Endothelial cell of umbilical vein (primary cell): ENCODE measurements around the gene PPP1R3G. TPM values are rescaled to one million over a fixed set of nuclear protein-coding genes. Genes with fewer than 3 reads are reported as not detected.
A peak's percentile ranks its signal among the peaks of the same experiment; 100 is the strongest.

Experiments
- Bru-seq: library from RNA; stranded (reverse); fragments of 400-500 nt; gene quantifications from one replicate; lab custom pipeline; 2021; lab: Mats Ljungman, UMichigan
- BruChase-seq, 2 experiments: library from RNA; stranded (reverse); fragments of 400-500 nt; gene quantifications; one replicate each; lab custom pipeline; 2021; lab: Mats Ljungman, UMichigan
- BruUV-seq: library from RNA; stranded (reverse); fragments of 400-500 nt; replicated peaks from 2 replicates; lab custom pipeline; 2021; lab: Mats Ljungman, UMichigan
- CTCF ChIA-PET: fragments of 300-600, 350-600 bp; sonication (Branson Sonifier 250); formaldehyde crosslinking; loops from one replicate; lab custom pipeline; 2021; ENCODE audit warnings: antibody characterized with exemption, inconsistent platforms; lab: Charles Lee
- POLR2A ChIA-PET: fragments of 300-600, 350-600 bp; sonication (Branson Sonifier 250); formaldehyde crosslinking; loops from one replicate; lab custom pipeline; 2021; ENCODE audit warnings: antibody characterized with exemption, inconsistent platforms; lab: Charles Lee
- DNase-seq: peaks from one replicate; pipeline ENCODE4 v3.0.0-alpha.2; 2011; ENCODE audit warnings: low read depth, low spot score
- FAIRE-seq: peaks from 2 replicates; lab custom pipeline; 2011; peaks lifted over from hg19 to GRCh38; lab: Jason Lieb, UNC
- H2AFZ ChIP-seq: 2 replicates; pipeline ENCODE4 v1.6.0; 2012; ENCODE audit warnings: low read depth, low read length, control low read depth, inconsistent platforms
- H3K27ac ChIP-seq: 2 replicates; pipeline ENCODE4 v1.5.1; 2011; ENCODE audit warnings: low read depth, mild to moderate bottlenecking, control low read depth, low read length, moderate library complexity; ENCODE audit not compliant: insufficient read depth
- H3K27me3 ChIP-seq, 2 experiments: 2 replicates each; pipeline versions ENCODE4 v1.6.0 to v1.6.1; 2011; ENCODE audit warnings: low read length in 2 of 2, mixed read lengths in 1 of 2; ENCODE audit not compliant: control insufficient read depth in 2 of 2, insufficient read depth in 2 of 2
- H3K36me3 ChIP-seq, 2 experiments: 2 replicates in 1 of 2; 3 replicates in 1 of 2; pipeline ENCODE4 v1.5.1; 2011; ENCODE audit warnings: low read length in 2 of 2, mild to moderate bottlenecking in 1 of 2, moderate library complexity in 1 of 2; ENCODE audit not compliant: control insufficient read depth in 2 of 2, insufficient read depth in 2 of 2; ENCODE audit errors: extremely low read depth in 1 of 2
- H3K4me1 ChIP-seq: 3 replicates; pipeline ENCODE4 v1.5.1; 2011; ENCODE audit warnings: mild to moderate bottlenecking, low read length; ENCODE audit not compliant: control insufficient read depth, insufficient read depth; ENCODE audit errors: extremely low read depth
- H3K4me2 ChIP-seq: 2 replicates; pipeline ENCODE4 v1.6.1; 2011; ENCODE audit warnings: low read length, control low read depth, mixed read lengths; ENCODE audit not compliant: insufficient read depth
- H3K4me3 ChIP-seq, 3 experiments: fragments of 200-600 bp in 1 of 3; sonication (generic), shearing (Covaris generic) in 1 of 3; replicated peaks in 1 of 3; 2 replicates each; pipeline ENCODE4 v1.5.1; 2011 to 2016; ENCODE audit warnings: control low read depth in 3 of 3, low read length in 3 of 3, mild to moderate bottlenecking in 2 of 3, inconsistent platforms in 1 of 3, low read depth in 1 of 3, moderate library complexity in 1 of 3; ENCODE audit not compliant: insufficient read depth in 1 of 3
- H3K79me2 ChIP-seq: 2 replicates; pipeline ENCODE4 v1.6.0; 2012; ENCODE audit warnings: low read length, inconsistent platforms; ENCODE audit not compliant: control insufficient read depth, insufficient read depth
- H3K9ac ChIP-seq: replicated peaks from 2 replicates; pipeline ENCODE3; 2011; ENCODE audit warnings: low read length, control low read depth; ENCODE audit not compliant: insufficient read depth; ENCODE audit errors: extremely low read depth
- H3K9me1 ChIP-seq: replicated peaks from 3 replicates; pipeline ENCODE4 v1.6.0; 2011; ENCODE audit warnings: mild to moderate bottlenecking, low read length; ENCODE audit not compliant: control insufficient read depth, insufficient read depth; ENCODE audit errors: extremely low read depth
- H3K9me3 ChIP-seq: replicated peaks from 2 replicates; pipeline ENCODE4 v1.5.1; 2012; ENCODE audit warnings: low read length, inconsistent platforms; ENCODE audit not compliant: control insufficient read depth, insufficient read depth
- H4K20me1 ChIP-seq: replicated peaks from 2 replicates; pipeline ENCODE3; 2011; ENCODE audit warnings: mild to moderate bottlenecking, low read length; ENCODE audit not compliant: control insufficient read depth, insufficient read depth; ENCODE audit errors: extremely low read depth
- EZH2 ChIP-seq: IDR thresholded peaks from 2 replicates; pipeline ENCODE4 v1.6.1; 2012; ENCODE audit warnings: borderline replicate concordance, low read depth, mild to moderate bottlenecking, moderate library complexity, low read length, inconsistent platforms; ENCODE audit not compliant: severe bottlenecking
- FOS ChIP-seq: IDR thresholded peaks from 2 replicates; pipeline ENCODE4 v1.6.1; 2011; ENCODE audit warnings: mild to moderate bottlenecking, low read length, moderate library complexity, borderline replicate concordance; ENCODE audit not compliant: insufficient read depth
- GATA2 ChIP-seq: IDR thresholded peaks from 2 replicates; pipeline ENCODE4 v1.7.0; 2011; ENCODE audit warnings: low read depth, mild to moderate bottlenecking, moderate library complexity, mixed read lengths, low read length; ENCODE audit not compliant: insufficient read length, insufficient read depth
- JUN ChIP-seq: IDR thresholded peaks from 2 replicates; pipeline ENCODE4 v1.6.1; 2011; ENCODE audit warnings: borderline replicate concordance, low read depth; ENCODE audit not compliant: insufficient read length, insufficient read depth
- MYC ChIP-seq: IDR thresholded peaks from one replicate; pipeline ENCODE4 v1.6.1; 2011; ENCODE audit warnings: mild to moderate bottlenecking, low read depth, low read length
- POLR2A ChIP-seq: IDR thresholded peaks from 2 replicates; pipeline ENCODE4 v1.6.1; 2012; ENCODE audit warnings: low read depth, mild to moderate bottlenecking, control low read depth, low read length
- POLR2AphosphoS5 ChIP-seq: IDR thresholded peaks from 2 replicates; pipeline ENCODE4 v1.6.1; 2012; ENCODE audit warnings: low read depth, mild to moderate bottlenecking, control low read depth, low read length, moderate library complexity; ENCODE audit not compliant: insufficient read depth
- dilution Hi-C: fragments of 300-500 bp; cut with MboI; formaldehyde crosslinking; loops from one replicate; pipeline ENCODE4 v1.15.0; 2019; ENCODE audit warnings: low sequenced_read_pairs; ENCODE audit not compliant: extremely low pct_ligation_motif_present
- intact Hi-C: fragments of 100-400 bp; cut with micrococcal nuclease; formaldehyde crosslinking; loops from one replicate; pipeline ENCODE4 v1.10.0; 2022
- long read RNA-seq: library from polyadenylated mRNA; stranded (forward); transcript quantifications from one replicate; pipeline ENCODE4 v2.0.0, GENCODE V29; 2021
- polyA minus RNA-seq, 3 experiments: library from RNA; depleted of rRNA, polyadenylated mRNA; stranded (reverse); fragments of >200 nt; gene quantifications; 1 replicate in 1 of 3; 2 replicates in 2 of 3; pipeline ENCODE4 v1.2.3, GENCODE V29; 2011
- polyA plus RNA-seq, 4 experiments: library from polyadenylated mRNA; depleted of rRNA in 3 of 4; stranded (reverse) in 3 of 4; unstranded in 1 of 4; fragments of >200 nt; gene quantifications; 2 replicates each; pipeline versions ENCODE4 v1.2.1 to v1.2.3, GENCODE V29; 2011 to 2012; ENCODE audit warnings: missing spikeins in 1 of 4
- total RNA-seq: library from RNA; stranded (reverse); gene quantifications from 2 replicates; pipeline ENCODE4 v1.2.3, GENCODE V29; 2021
- TF ChIP-seq, protein P1 (sequence below): IDR thresholded peaks from 2 replicates; pipeline ENCODE4 v1.6.1; 2011; ENCODE audit not compliant: insufficient read depth, insufficient read length
- TF ChIP-seq, protein P2 (sequence below), 2 donors: IDR thresholded peaks; 1 replicate in 1 of 2; 2 replicates in 1 of 2; pipeline ENCODE4 v1.5.1; 2011; ENCODE audit warnings: low read length in 2 of 2, mild to moderate bottlenecking in 2 of 2, moderate library complexity in 2 of 2, control low read depth in 1 of 2, inconsistent platforms in 1 of 2, low read depth in 1 of 2; ENCODE audit not compliant: insufficient read depth in 1 of 2; ENCODE audit errors: extremely low read depth in 1 of 2

The PPP1R3G gene
- total RNA-seq (0.07 and 0.09 TPM in 2 replicates), polyA plus RNA-seq (0.03 and 0.04 TPM in 2 replicates), polyA minus RNA-seq (0.05 and 0.13 TPM in 2 replicates), Bru-seq, nascent RNA (not detected), BruChase-seq, experiment 1, labeled RNA remaining after a 6-hour chase (not detected), BruChase-seq, experiment 2, labeled RNA remaining after a 2-hour chase (not detected)
- polyA plus RNA-seq (2011; cell fraction: cytosol; rRNA removed), result 0.01 and 0.04 TPM in 2 replicates
- polyA plus RNA-seq (2011; cell fraction: nucleus; rRNA removed), result 0.04 TPM in 1 of 2 replicates, not detected in the other
- 0.04 TPM in 2 replicates for polyA plus RNA-seq (2012)
- 0.31 TPM for polyA minus RNA-seq (2011; cell fraction: cytosol; rRNA and poly(A)+ RNA removed)
- polyA minus RNA-seq (2011; cell fraction: nucleus; rRNA and poly(A)+ RNA removed), result 0.10 TPM in 1 of 2 replicates, not detected in the other
- long read RNA-seq, result 0 reads

GRCh38 chr6:5084781-5085647 is at the start of gene PPP1R3G:
PPP1R3G (plus strand) TSS chr6:5085341; CDS start chr6:5085486, 145 bp downstream.
- DNase-seq (peak; percentile 68), FAIRE-seq (peak; percentile 8)
- Histone ChIP-seq H3K4me3 (peak within 1 kb of the TSS; percentile 55 to 69 (median 68)), H3K4me2 (peak within 1 kb of the TSS; percentile 86), H3K79me2 (no peaks in the 10 kb centered on the region), H3K27me3 (peaks cover 6 to 13% of the 10 kb centered on the region in 2 experiments), H3K9me1 (no peaks in the 10 kb centered on the region), H4K20me1 (no peaks in the 10 kb centered on the region), H3K27ac (no peak within 1 kb of the TSS), H3K9ac (no peak within 1 kb of the TSS), H3K9me3 (no peaks in the 10 kb centered on the region), H3K36me3 (no peaks in the 10 kb centered on the region), H2AFZ (peak within 1 kb of the TSS; percentile 77), H3K4me1 (peaks cover 13% of the 10 kb centered on the region)
- ChIA-PET POLR2A (no interaction called here), CTCF (interaction anchor here (0.6 to 1.5 kb wide), 8 partner anchors 11 to 295 kb away, joined by 3 to 5 read pairs (median 4); partner anchors contain the start of gene RPP40)
- no TSS peak for BruUV-seq
- intact Hi-C loops, result loop anchor here (1.0 to 2.0 kb wide), 3 partner anchors 30 to 81 kb away; partner anchors contain the start of gene RPP40
- no peak for TF ChIP-seq POLR2A
- TF ChIP-seq GATA2, result no peak
- TF ChIP-seq JUN, result no peak
- dilution Hi-C loops, result no loop called here

DNA sequence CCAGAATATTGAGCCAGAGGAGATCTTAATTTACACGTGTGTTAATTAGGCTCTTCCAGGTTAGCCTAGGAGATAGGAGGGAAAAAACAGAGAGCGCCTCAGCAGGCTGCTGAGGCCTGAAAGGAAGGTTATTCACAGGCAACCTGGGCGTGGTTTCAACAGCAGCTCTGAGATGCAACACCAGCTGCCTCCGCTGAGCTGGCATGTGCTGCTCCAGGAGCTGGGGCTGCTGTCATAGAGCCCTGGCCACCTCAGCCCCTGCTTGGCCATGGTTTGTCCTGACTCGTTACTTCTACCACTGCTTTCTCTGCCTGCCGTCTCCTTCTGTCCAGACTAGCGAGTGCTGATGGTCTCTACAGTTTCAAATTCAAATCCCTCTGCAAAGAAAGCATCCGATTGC is 48.9 kb upstream of the PPP1R3G start:
- TF ChIP-seq MYC, result no peak
- no peak for TF ChIP-seq JUN
- no peak for TF ChIP-seq POLR2AphosphoS5
- TF ChIP-seq EZH2, result no peak
- TF ChIP-seq POLR2A, result no peak
- no peak for TF ChIP-seq GATA2
- no peak for TF ChIP-seq FOS
- TF ChIP-seq, protein P1, sequence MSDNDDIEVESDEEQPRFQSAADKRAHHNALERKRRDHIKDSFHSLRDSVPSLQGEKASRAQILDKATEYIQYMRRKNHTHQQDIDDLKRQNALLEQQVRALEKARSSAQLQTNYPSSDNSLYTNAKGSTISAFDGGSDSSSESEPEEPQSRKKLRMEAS, result no peak
- TF ChIP-seq, protein P2, sequence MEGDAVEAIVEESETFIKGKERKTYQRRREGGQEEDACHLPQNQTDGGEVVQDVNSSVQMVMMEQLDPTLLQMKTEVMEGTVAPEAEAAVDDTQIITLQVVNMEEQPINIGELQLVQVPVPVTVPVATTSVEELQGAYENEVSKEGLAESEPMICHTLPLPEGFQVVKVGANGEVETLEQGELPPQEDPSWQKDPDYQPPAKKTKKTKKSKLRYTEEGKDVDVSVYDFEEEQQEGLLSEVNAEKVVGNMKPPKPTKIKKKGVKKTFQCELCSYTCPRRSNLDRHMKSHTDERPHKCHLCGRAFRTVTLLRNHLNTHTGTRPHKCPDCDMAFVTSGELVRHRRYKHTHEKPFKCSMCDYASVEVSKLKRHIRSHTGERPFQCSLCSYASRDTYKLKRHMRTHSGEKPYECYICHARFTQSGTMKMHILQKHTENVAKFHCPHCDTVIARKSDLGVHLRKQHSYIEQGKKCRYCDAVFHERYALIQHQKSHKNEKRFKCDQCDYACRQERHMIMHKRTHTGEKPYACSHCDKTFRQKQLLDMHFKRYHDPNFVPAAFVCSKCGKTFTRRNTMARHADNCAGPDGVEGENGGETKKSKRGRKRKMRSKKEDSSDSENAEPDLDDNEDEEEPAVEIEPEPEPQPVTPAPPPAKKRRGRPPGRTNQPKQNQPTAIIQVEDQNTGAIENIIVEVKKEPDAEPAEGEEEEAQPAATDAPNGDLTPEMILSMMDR (IDR thresholded peaks at IDR 0.05; ENCODE audit: extremely low read depth in 1 of 2, insufficient read depth in 1 of 2, low read depth in 1 of 2, low read length in 2 of 2), result no peak
- FAIRE-seq, result no peak
- H3K4me1 ChIP-seq, result no peaks in the 10 kb centered on the region
- H3K4me2 ChIP-seq, result no peak overlapping the region
- H2AFZ ChIP-seq, result no peak overlapping the region
- no TSS peak for BruUV-seq
- no peaks in the 10 kb centered on the region for H4K20me1 ChIP-seq
- H3K4me3 ChIP-seq, result no peak overlapping the region
- no peak overlapping the region for H3K9ac ChIP-seq
- no peak overlapping the region for H3K27ac ChIP-seq
- intact Hi-C loops (no loop called here), dilution Hi-C loops (no loop called here)
- H3K9me1 ChIP-seq, result no peaks in the 10 kb centered on the region
- ChIA-PET POLR2A (no interaction called here), CTCF (interaction anchor here (1.3 to 1.4 kb wide), 2 partner anchors 15 to 17 kb away, joined by 3 read pairs; no protein-coding TSS in a partner anchor)
- no peaks in the 10 kb centered on the region for H3K79me2 ChIP-seq
- peak; percentile 12 for DNase-seq
- H3K36me3 ChIP-seq, result no peaks in the 10 kb centered on the region
- H3K27me3 ChIP-seq, result no peaks in the 10 kb centered on the region
- H3K9me3 ChIP-seq, result no peaks in the 10 kb centered on the region
